HG03558 (cell line): ENCODE results near the gene RYR2.

Experiments
- ATAC-seq: cut with Tn5 transposase; IDR thresholded peaks from one replicate; pipeline ENCODE4 v1.9.1; 2021; ENCODE audit warnings: moderate number of reproducible peaks; ENCODE audit not compliant: unreplicated experiment; ENCODE audit errors: extremely low read depth

The RYR2 gene

GRCh38 chr1:237181743-237182317, 139.8 kb downstream of the RYR2 start:
- no peak for ATAC-seq

GRCh38 chr1:237183963-237184540, 142.1 kb downstream of the RYR2 start:
- ATAC-seq, result no peak

GRCh38 chr1:237186675-237187074, 144.7 kb downstream of the RYR2 start:
- no peak for ATAC-seq

- ATAC-seq, result no peak
Observed at GRCh38 chr1:237187842-237188241, 145.9 kb downstream of the RYR2 start.

GRCh38 chr1:237191403-237191802, 149.4 kb downstream of the RYR2 start:
- ATAC-seq, result no peak

GRCh38 chr1:237197470-237198425, 155.8 kb downstream of the RYR2 start:
- ATAC-seq, result no peak

- no peak for ATAC-seq
Observed at GRCh38 chr1:237199026-237199425, 157.0 kb downstream of the RYR2 start.

GRCh38 chr1:237201155-237201554, 159.2 kb downstream of the RYR2 start:
- ATAC-seq, result no peak

- no peak for ATAC-seq
Observed at GRCh38 chr1:237204841-237205240, 162.9 kb downstream of the RYR2 start.

- no peak for ATAC-seq
Observed at GRCh38 chr1:237205400-237206064, 163.5 kb downstream of the RYR2 start.

- no peak for ATAC-seq
Observed at GRCh38 chr1:237206065-237206414, 164.1 kb downstream of the RYR2 start.

GRCh38 chr1:237211031-237211430, 169.0 kb downstream of the RYR2 start:
- ATAC-seq, result no peak

- ATAC-seq, result no peak
Observed at GRCh38 chr1:237211540-237211939, 169.6 kb downstream of the RYR2 start.

GRCh38 chr1:237219751-237220642, 178.0 kb downstream of the RYR2 start:
- ATAC-seq, result no peak

GRCh38 chr1:237223419-237223818, 181.4 kb downstream of the RYR2 start:
- no peak for ATAC-seq

- ATAC-seq, result no peak
Observed at GRCh38 chr1:237226177-237226944, 184.4 kb downstream of the RYR2 start.

GRCh38 chr1:237227476-237227875, 185.5 kb downstream of the RYR2 start:
- no peak for ATAC-seq

- no peak for ATAC-seq
Observed at GRCh38 chr1:237228421-237228820, 186.4 kb downstream of the RYR2 start.

GRCh38 chr1:237229333-237229732, 187.3 kb downstream of the RYR2 start:
- no peak for ATAC-seq
